Suprapubic skin (tissue), 4 donors: ENCODE data around the gene EMID1. TPM values are rescaled to one million over a fixed set of nuclear protein-coding genes. Genes with fewer than 3 reads are reported as not detected.

Experiments
- DNase-seq, 2 donors: peaks; one replicate each; pipeline ENCODE4 v3.0.0-alpha.2; 2019; ENCODE audit warnings: low spot score in 2 of 2
- H3K27ac ChIP-seq: fragments of 200-600 bp; sonication (generic); one replicate; pipeline ENCODE4 v1.5.1; 2019
- H3K27me3 ChIP-seq: fragments of 200-600 bp; sonication (generic); one replicate; pipeline ENCODE4 v1.5.1; 2019
- H3K36me3 ChIP-seq: fragments of 200-600 bp; sonication (generic); one replicate; pipeline ENCODE4 v1.5.1; 2019
- H3K4me1 ChIP-seq: fragments of 200-600 bp; sonication (generic); one replicate; pipeline ENCODE4 v1.5.1; 2019
- H3K4me3 ChIP-seq: fragments of 200-600 bp; sonication (generic); one replicate; pipeline ENCODE4 v1.5.1; 2019; ENCODE audit warnings: mild to moderate bottlenecking
- H3K9me3 ChIP-seq: fragments of 200-600 bp; sonication (generic); one replicate; pipeline ENCODE4 v1.5.1; 2019
- CTCF ChIP-seq, 2 donors: fragments of 200-600 bp in 1 of 2; fragments of 450-650 bp in 1 of 2; sonication (generic) in 1 of 2; IDR thresholded peaks; one replicate each; pipeline ENCODE4 v1.5.1; 2016 to 2019; ENCODE audit warnings: antibody characterized with exemption in 2 of 2, mild to moderate bottlenecking in 1 of 2, moderate library complexity in 1 of 2
- EP300 ChIP-seq: sonication (generic); formaldehyde crosslinking; IDR thresholded peaks from one replicate; pipeline ENCODE4 v1.6.1; 2017; ENCODE audit warnings: antibody characterized with exemption
- POLR2A ChIP-seq, 2 donors: fragments of 450-650 bp; IDR thresholded peaks; one replicate each; pipeline ENCODE4 v1.6.1; 2017; ENCODE audit warnings: antibody characterized with exemption in 2 of 2, mild to moderate bottlenecking in 2 of 2, moderate library complexity in 2 of 2
- POLR2AphosphoS5 ChIP-seq, 3 donors: sonication (generic); formaldehyde crosslinking; IDR thresholded peaks; one replicate each; pipeline ENCODE4 v1.6.1; 2017; ENCODE audit warnings: antibody characterized with exemption in 3 of 3
- WGBS: methylation state at CpG from one replicate; pipeline ENCODE4 v1.1.5; 2018; 5-methylcytosine and 5-hydroxymethylcytosine counted together
- total RNA-seq, 4 donors: library from RNA; depleted of rRNA; stranded (reverse); fragments of >200 nt; gene quantifications; one replicate each; pipeline ENCODE4 v1.1.0, GENCODE V29; 2016

Gene EMID1
- total RNA-seq, 4 donors from 2014 or later = 1.6 to 7.4 (median 2.9) TPM

DNA sequence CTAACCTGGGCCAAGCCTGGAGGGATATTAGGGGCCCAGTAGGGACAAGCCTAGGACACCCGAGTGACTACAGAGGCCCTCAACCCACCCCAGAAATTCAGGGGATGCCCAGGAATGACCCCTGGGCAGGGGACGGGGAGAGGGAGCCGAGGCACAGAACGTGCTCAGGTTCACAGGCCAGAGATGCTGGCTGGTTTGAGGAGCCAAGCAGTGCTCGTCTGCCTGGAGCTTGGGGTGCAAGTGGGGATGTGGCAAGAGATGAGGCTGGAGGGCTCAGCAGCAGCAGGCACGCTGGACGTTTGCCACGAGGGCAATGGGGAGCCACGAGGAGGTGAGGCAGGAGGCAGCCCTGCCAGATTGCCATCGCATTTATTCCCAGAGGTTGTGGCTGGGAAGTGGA is 34.0 kb upstream of the EMID1 start:
- Histone ChIP-seq H3K27ac (no peak overlapping the region), H3K9me3 (peaks cover 15% of the 10 kb centered on the region), H3K4me3 (no peak overlapping the region), H3K36me3 (no peaks in the 10 kb centered on the region), H3K4me1 (no peaks in the 10 kb centered on the region), H3K27me3 (no peaks in the 10 kb centered on the region)
- TF ChIP-seq CTCF (IDR thresholded peaks at IDR 0.05) (no peak), POLR2AphosphoS5 (IDR thresholded peaks at IDR 0.05) (no peak), POLR2A (IDR thresholded peaks at IDR 0.05) (no peak), EP300 (no peak)
- no peak for DNase-seq
- 78% methylated on average over 10 of the region's 10 CpGs for WGBS

DNA sequence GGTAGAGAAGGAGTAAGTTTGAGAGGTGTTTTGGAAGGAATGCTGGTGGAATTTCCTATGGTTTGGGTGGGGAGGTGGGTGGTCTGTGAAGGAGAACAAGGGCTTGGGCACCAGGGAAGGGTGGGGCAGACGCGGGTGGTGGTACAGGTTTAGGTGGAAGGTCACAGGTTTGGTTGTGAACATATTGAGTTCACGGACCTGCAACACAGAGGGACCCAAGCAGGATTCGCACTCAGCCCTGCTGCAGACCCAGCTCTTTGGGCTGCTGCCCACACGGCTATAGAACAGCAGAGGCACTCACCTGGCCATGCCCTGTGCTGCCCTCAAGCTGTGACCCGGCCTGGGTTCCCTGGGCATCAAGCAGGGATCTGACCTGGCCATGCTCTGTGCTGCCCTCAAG is 33.5 kb upstream of the EMID1 start:
- Histone ChIP-seq H3K9me3 (peaks cover 15% of the 10 kb centered on the region), H3K4me3 (no peak overlapping the region), H3K27me3 (no peaks in the 10 kb centered on the region), H3K4me1 (no peaks in the 10 kb centered on the region), H3K36me3 (no peaks in the 10 kb centered on the region), H3K27ac (no peak overlapping the region)
- WGBS = 92% methylated on average over 4 of the region's 6 CpGs
- TF ChIP-seq POLR2A (IDR thresholded peaks at IDR 0.05) (no peak), EP300 (no peak), POLR2AphosphoS5 (IDR thresholded peaks at IDR 0.05) (no peak), CTCF (IDR thresholded peaks at IDR 0.05) (no peak)
- DNase-seq = no peak

DNA sequence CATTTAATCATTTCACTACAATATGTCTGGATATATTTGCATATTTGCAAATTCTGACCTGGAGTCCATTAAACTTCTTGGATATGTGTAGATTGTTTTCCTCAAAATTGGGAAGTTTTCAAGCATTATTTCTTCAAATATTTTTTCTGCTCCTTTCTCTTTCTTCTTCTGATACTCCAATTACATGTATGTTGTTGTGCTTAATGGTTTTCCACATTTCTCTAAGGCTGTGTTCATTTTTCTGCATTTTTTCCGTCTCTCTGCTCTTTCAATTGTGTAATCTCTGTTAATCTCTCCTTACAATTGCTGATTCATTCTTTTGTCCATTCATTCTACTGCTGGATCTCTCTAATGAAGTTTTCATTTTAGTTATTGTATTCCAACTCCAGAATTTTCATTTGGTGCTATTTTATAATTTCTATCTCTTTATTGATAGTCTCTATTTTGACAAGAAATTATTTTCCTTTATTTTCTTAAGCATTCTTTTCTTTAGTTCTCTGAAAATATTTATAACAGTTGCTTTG is 30.3 kb upstream of the EMID1 start:
- Histone ChIP-seq H3K4me1 (no peaks in the 10 kb centered on the region), H3K27ac (no peak overlapping the region), H3K27me3 (no peaks in the 10 kb centered on the region), H3K4me3 (no peak overlapping the region), H3K9me3 (peaks cover 15% of the 10 kb centered on the region), H3K36me3 (no peaks in the 10 kb centered on the region)
- TF ChIP-seq EP300 = no peak
- TF ChIP-seq CTCF (IDR thresholded peaks at IDR 0.05) = no peak
- 90% methylated on average over 1 of the region's 1 CpG for WGBS
- no peak for DNase-seq

GRCh38 chr22:29183971-29184848 is 21.5 kb upstream of the EMID1 start:
- Histone ChIP-seq H3K4me3 (no peak overlapping the region), H3K36me3 (no peaks in the 10 kb centered on the region), H3K4me1 (peaks cover 3% of the 10 kb centered on the region), H3K9me3 (no peaks in the 10 kb centered on the region), H3K27ac (no peak overlapping the region), H3K27me3 (no peaks in the 10 kb centered on the region)
- TF ChIP-seq POLR2A (IDR thresholded peaks at IDR 0.05) (no peak), CTCF (IDR thresholded peaks at IDR 0.05) (no peak), POLR2AphosphoS5 (IDR thresholded peaks at IDR 0.05) (no peak)
- 92% methylated on average over 19 of the region's 19 CpGs for WGBS
- DNase-seq = no peak

DNA sequence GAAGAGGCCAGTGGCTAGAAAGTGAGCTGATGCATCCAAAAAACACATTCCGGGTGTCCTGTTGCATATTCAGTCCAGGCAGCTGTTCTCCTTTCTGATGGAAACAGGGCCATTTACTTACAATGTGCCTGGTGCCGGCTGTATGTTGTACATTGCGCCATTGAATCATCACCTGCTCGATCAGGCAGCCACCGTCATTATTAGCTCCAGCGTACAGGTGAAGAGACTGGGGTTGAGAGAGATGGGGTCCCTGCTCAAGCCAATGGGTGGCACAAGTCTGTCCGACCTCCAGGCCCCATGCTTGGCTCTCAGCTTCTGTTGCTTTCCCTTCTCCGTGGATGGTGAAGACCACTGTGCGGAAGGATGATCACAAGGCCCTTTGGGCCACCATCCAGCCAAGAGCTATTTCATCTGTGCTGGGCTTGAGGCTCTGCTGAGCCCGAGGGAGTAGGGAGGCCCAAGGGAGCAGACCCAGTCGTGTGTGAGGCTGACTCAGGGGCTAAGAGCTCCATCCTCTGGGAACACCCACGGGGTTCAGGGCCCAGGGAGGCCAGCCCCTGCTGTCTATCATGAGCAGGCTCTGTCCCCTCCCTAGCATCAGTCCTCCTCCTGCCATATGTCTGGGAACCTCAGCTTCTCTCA is 20.7 kb upstream of the EMID1 start:
- no peak overlapping the region for H3K27ac ChIP-seq
- no peaks in the 10 kb centered on the region for H3K36me3 ChIP-seq
- H3K4me3 ChIP-seq = no peak overlapping the region
- no peak for DNase-seq
- H3K4me1 ChIP-seq = peaks cover 3% of the 10 kb centered on the region
- H3K9me3 ChIP-seq = no peaks in the 10 kb centered on the region
- whole genome bisulfite sequencing = 87% methylated on average over 11 of the region's 12 CpGs
- no peaks in the 10 kb centered on the region for H3K27me3 ChIP-seq
- TF ChIP-seq POLR2AphosphoS5 (IDR thresholded peaks at IDR 0.05) = no peak
- TF ChIP-seq CTCF (IDR thresholded peaks at IDR 0.05) = no peak
- no peak for TF ChIP-seq POLR2A (IDR thresholded peaks at IDR 0.05)
- no peak for TF ChIP-seq EP300
